ENCODE data around the gene ATP6V0A4. TPM values are rescaled to one million over a fixed set of nuclear protein-coding genes. Genes with fewer than 3 reads are reported as not detected.

ATP6V0A4 gene
- total RNA-seq = not detected
- long read RNA-seq = 0 reads

DNA sequence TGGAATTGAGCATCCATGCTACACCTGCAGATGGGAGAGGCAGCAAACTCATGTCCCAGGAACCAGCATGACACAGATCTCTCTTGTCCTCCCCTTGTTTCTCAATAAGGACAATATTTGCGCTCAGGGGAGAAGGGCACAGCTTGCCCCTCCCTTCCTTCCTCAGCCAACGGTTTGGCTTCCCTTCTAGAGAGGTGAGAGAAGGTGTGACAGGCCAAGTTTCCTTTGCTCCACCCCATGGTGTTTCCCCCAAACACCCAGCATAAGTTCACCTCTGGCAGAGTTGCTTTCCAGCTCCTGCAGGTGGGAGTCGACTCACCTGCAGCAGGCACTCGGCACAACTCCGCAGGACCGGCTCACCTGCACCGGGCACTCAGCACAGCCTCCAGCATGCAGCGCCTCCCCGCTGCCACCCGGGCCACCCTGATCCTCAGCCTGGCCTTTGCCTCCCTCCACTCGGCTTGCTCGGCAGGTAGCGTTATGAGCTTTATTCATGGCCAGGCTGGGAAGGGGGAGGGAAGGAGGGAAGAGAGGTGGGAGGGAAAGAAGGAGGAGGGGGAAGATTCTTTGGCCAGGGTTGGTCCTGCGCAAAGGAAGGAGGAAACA is at the start of gene ATP6V0A4, which contains the start of gene TMEM213:
TSS of gene ATP6V0A4 (minus strand) at position 482 of the 606 bp plus-strand sequence. CDS start 26,949 bp downstream, outside the sequence.
TSS of gene TMEM213 (plus strand) at position 280 of the 606 bp plus-strand sequence. CDS start at position 391, 111 bp downstream.
- intact Hi-C loops (cut with DNase I) = no loop called here
- ATAC-seq = no peak

DNA sequence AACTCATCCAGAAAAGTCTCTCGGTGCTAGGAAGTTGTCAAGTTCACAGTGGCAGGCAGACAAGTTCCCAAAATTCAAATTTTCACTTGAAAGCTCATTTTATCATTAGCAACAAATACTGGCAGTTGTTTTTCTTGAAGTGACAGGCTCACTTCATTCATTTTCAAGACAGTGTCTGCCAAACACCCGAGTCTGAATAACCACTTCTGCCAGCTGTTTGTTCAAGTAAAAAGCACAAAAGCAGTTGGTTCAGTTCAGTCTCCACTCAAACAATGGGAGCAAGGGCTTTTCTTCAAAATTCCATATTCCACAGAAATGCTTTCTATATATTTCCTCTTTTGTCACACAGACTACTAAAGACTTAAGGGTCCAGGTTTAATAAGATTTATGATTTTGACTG is 47.7 kb upstream of the ATP6V0A4 start:
- intact Hi-C loops (cut with DNase I) = no loop called here
- DNase-seq (ENCODE audit: missing footprints) (no peak), ATAC-seq (no peak)

More for the DNA sequence above, at the start of gene ATP6V0A4, which contains the start of gene TMEM213:
- DNase-seq (ENCODE audit: missing footprints) = no peak

DNA sequence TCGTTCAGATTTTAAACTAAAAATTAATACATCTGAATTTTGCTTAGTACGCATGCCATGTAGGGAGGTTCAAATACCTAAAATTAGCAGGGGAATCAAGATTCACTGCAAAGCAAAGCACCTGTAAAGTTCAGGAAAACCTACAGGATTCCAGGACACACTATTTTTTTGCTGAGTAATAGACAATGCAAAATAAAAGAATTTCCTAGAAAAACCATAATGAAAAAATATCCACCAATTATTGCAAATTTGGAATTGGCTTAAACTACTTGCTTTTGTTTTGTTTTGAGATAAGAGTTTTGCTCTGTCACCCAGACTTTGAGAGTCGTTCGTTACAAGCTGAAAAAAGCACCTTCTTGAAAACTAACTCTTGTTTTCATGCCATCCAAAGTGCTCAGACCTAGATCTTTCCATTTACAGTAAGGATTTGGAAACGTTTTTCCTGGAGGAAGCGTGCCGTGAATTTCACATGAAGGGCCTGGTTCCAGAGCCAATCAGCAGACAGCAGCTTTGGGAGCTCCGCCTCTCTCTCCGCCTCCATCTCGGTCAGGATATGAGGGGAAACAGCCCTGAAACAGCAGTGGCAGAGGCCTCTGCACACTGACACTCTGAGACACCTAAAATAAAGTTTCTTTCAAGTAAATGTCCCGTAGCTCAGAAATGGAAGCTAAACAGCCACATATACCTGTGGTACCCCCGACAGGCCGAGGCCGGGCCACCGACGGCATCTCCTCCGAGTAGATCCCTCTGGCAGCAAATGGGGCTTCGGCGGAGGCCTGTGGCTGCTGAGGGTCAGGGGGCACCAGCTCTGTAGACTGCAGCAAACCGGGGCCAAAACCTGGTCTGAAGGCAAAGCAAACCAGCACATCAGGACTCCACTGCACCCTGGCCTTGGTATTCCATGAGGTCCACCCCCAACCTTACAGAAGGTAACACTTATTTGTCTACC is 45.9 kb upstream of the ATP6V0A4 start:
- DNase-seq (ENCODE audit: missing footprints) = no peak
- ATAC-seq = no peak
- intact Hi-C loops (cut with DNase I) = no loop called here

DNA sequence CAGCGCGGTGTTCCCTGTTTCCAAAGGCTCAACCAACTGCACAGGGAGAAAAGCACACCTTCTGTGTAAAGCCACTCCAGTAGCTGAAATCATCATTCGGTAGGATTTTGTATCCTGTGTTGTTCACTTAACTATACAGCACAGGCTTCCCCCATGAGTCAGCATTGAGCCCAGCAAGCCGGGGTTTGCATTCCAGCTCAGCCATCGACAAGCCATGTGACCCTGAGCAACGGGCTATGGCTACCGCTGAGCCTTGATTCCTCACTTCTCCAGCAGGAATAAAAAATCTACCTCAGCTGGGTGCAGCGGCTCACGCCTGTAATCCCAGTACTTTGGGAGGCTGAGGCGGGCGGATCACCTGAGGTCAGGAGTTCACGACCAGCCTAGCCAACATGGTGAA is 44.1 kb upstream of the ATP6V0A4 start:
- no peak for DNase-seq (ENCODE audit: missing footprints)
- intact Hi-C loops (cut with DNase I) = no loop called here
- no peak for ATAC-seq

DNA sequence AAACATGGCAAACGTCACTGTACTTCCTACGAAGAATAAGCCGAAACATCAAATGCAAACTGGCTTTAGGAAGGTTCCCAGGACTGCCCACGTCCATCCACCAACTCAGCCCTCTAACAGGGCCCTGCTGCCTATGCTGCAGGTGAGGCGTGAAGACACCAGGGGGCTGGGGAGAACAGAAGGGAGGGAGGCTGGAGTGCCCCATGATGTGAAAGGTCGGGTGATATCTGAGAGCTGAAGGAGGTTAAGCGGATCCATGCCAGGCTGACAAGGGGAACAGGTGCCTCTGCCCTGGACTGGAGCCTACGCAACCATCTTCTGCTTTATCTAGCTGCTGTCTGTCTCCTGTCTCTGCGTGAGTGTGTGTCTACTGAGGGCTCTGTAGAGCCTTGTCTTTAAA is 40.2 kb upstream of the ATP6V0A4 start:
- intact Hi-C loops (cut with DNase I) = no loop called here
- ATAC-seq (no peak), DNase-seq (ENCODE audit: missing footprints) (no peak)

DNA sequence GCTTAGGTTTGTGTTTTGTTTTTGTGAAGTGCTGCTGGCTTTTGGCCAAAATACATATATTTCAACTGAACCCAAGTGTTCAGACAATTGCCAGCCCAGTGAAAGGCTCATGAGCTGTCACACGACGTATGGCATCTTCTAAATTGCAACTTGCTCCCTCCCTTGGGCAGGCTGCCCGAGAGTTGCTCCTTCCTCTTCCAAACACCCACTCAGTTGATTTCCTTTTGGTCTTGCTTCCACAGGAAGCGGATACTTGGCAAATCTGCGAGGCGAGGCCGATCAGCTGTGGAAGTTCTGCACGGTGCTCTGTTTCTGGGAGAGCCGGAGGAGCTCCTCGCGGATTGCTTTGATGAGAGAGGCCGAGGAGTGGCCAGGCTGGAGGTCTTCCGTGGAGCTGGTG is 39.6 kb upstream of the ATP6V0A4 start:
- ATAC-seq (no peak), DNase-seq (ENCODE audit: missing footprints) (no peak)
- intact Hi-C loops (cut with DNase I) = no loop called here

DNA sequence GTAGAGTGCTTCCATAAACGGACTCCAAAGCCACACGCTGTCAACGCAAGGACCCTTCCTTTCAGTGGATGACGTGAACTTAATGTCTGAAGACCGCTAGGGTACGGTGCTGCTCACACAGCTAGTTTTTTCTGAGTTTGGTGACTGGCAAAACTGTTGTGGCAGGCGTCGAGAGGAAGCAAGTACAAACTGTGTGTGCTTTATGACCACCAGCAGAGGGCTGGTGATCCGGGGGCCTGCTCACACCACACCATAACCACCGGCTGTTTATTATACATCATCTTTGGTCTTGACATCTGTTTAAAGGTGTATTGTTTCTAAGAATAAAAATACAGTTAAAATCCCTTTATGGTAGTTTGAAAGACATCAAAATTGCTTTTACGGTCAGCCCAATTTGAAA is 37.1 kb upstream of the ATP6V0A4 start:
- no peak for DNase-seq (ENCODE audit: missing footprints)
- ATAC-seq = no peak
- intact Hi-C loops (cut with DNase I) = no loop called here

DNA sequence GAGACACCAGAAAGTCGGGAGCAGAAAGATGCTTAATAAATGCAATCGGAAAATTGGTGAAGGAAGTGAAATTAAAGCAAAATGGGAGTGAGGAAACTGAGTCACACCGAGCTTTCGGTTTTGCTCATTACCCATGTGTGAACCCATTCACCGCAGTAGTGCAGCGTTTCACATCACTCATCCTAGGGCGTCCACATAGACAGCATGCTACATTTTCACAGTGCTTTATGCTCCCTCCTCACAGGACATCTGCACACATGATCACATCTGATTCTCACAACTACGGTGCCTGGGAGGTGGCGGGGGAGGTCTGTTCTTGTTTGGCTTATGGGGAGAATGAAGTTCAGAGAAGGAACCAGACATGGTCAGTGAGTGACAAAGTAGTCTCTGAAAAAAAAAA is 36.6 kb upstream of the ATP6V0A4 start:
- ATAC-seq = no peak
- intact Hi-C loops (cut with DNase I) = no loop called here
- no peak for DNase-seq (ENCODE audit: missing footprints)

DNA sequence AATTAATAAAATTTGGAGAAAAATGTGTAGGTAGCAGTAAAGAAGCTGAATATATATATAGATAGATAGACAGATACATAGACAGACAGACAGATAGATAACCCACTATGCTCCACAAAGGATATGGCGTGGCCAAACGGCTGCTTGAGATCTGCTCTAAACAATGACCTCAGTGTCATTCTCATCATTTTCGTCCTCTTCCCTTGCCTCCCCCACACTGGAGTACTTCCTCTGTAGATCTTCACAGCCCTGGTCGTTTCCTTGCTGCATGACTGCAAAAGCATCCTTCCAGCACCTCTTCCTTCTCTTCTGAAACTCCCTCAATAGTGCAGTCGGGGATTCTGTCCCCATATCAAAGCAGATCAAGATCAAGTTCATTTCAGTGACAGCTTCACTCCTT is 35.6 kb upstream of the ATP6V0A4 start:
- intact Hi-C loops (cut with DNase I) = no loop called here

DNA sequence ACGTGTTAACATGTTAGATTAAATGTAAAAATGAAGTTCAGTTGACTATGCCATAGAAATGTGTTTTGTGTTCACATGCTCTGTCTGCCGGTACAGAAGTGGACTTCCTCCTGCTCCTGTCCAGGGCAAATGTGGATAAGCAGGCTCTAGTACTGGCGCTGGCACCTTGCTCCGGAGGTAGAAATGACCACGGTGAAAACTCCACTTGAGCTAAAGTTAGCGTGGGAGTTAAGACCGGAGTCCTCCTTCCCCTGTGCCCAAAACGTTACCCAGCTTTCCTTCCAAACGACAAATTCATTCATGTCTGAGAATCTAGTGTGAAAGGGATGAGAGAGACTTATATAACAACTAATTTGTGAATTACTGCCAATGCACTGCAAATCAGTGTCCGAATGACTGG is 35.0 kb upstream of the ATP6V0A4 start:
- intact Hi-C loops (cut with DNase I) = no loop called here
- ATAC-seq (no peak), DNase-seq (ENCODE audit: missing footprints) (no peak)

More for the DNA sequence above, 35.6 kb upstream of the ATP6V0A4 start:
- DNase-seq (ENCODE audit: missing footprints) (no peak), ATAC-seq (no peak)

DNA sequence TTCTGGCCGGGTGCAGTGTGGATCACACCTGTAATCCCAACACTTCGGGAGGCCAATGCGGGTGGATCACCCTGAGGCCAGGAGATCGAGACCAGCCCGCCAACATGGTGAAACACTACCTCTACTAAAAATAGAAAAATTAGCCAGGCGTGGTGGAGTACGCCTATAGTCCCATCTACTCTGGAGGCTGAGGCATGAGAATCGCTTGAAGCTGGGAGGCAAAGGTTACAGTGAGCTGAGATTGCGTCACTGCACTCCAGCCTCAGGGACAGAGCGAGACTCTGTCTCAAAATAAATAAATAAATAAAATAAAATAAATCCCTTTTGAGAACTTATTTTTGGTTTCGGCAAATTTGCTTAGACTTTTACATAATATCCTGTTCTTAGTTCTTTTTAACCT is 31.3 kb upstream of the ATP6V0A4 start:
- ATAC-seq = no peak
- intact Hi-C loops (cut with DNase I) = no loop called here
- no peak for DNase-seq (ENCODE audit: missing footprints)

DNA sequence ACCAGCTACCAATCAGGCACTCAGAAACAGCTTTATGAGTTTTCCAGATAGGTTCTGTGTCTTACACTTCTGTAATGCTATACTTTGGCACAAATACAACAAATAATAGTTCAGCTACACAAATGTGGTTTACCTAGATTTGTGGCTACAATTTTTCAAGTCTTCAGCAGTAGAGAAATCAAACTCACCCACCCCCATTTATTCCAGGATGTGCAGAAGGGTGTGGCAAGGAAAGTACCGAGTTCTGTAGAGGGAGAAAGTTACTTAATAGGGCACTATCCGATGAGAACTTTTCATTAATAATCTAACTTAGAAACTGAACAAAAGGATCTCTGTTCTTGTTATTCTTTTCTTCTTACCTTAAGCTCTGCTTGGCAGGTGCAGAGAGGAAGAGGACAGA is 30.3 kb upstream of the ATP6V0A4 start:
- no peak for DNase-seq (ENCODE audit: missing footprints)
- no peak for ATAC-seq
- intact Hi-C loops (cut with DNase I) = no loop called here

DNA sequence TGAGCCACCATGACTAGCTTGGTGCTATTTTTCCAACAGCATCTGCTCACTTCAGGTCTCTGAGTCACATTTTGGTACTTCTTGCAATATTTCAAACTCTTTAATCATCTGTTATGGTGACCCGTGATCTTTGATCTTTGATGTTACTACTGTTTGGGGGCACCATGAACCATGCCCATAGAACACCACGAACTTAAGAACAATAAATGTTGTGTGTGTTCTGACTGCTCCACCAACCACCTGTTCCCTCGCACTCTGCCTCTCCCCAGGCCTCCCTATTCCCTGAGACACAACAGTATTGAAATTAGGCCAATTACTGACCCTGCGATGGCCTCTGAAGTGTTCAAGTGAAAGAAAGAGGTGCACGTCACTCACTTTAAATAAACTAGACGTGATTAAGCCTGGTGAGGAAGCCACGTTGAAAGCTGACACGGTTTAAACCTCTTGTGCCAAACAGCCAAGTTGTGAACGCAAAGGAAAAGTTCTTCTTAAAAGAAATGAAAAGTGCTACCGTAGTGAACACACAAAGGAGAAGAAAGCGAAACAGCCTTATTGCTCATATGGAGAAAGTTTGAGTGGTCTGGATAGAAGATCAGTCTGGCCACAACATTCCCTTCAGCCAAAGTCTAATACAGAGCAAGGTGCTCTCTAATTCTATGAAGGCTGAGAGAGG is 27.2 kb upstream of the ATP6V0A4 start:
- DNase-seq (ENCODE audit: missing footprints) (no peak), ATAC-seq (no peak)
- intact Hi-C loops (cut with DNase I) = no loop called here

DNA sequence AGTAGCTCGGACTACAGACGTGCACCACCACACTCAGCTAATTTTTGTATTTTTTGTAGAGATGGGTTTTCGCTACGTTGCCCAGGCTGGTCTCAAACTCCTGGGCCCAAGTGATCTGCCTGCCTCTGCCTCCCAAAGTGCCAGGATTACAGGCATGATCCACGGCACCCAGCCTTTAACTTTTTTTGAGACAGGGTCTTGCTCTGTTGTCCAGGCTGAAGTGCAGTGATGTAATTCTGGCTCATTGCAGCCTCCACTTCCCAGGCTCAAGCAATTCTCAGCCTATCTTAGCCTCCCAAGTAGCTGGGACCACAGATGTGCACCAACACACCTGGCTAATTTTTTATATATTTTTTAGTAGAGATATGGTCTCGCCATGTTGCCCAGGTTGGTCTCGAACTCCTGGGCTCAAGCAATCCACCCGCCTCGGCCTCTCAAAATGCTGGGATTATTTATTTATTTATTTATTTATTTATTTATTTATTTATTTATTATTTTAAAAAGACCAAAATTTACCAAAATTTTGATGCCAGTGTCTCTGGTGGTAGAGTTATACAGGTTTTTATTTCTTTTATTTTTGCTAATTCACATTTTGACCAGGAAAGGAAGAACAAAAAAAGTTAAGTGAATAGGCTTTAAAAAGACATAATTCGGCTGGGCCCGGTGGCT is 25.0 kb upstream of the ATP6V0A4 start:
- DNase-seq (ENCODE audit: missing footprints) (no peak), ATAC-seq (no peak)
- intact Hi-C loops (cut with DNase I) = no loop called here

DNA sequence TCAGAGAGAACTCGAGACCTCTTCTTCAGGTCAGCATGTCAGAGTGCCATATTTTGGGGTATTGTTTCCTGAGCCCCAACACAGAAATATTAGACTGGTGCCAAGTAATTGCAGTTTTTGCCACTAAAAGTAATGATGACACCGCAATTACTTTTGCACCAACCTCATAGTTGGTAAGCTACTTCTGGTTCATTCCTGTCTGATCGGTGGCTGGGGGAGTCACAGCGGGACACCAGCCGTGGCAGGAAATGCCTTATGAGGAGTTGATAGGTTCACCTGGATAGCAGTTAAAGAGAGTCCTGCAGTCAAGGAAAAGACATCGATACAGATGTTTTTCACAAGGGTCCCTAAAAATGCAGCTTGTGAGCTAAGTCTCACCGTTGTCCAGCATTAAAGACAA is 23.9 kb upstream of the ATP6V0A4 start:
- DNase-seq (ENCODE audit: missing footprints) = no peak
- intact Hi-C loops (cut with DNase I) = no loop called here
- no peak for ATAC-seq

DNA sequence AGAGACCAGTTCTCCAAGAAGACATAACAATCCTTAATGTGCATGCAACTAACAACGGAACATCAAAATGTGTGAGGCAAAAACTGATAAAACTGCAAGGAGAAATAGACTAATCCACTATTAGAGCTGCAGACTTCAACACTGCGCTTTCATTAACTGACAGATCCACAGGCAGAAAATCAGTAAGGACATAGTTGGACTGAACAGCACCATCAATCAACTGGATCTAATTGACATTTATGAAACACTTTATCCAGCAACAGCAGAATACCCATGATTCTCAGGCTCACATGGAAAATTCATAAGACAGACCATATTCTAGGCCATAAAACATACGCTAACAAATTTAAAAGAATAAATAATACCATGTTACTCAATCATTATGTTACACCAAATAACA is 21.6 kb upstream of the ATP6V0A4 start:
- no peak for ATAC-seq
- intact Hi-C loops (cut with DNase I) = no loop called here

DNA sequence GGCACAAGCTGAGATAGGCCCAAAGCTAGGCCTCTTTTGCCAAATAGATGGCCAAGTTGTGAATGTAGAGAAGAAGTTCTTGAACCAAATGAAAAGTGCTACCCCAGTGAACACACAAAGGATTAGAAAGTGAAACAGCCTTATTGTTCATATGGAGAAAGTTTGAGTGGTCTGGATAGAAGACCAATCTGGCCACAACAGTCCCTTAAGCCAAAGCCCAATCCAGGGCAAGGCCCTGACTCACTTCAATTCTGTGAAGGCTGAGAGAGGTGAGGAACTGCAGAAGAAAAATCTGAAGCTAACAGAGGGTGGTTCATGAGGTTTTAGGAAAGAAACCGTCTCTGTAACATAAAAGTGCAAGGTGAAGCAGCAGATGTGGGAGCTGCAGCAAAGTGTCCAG is 18.7 kb upstream of the ATP6V0A4 start:
- no peak for DNase-seq (ENCODE audit: missing footprints)
- intact Hi-C loops (cut with DNase I) = no loop called here

More for the DNA sequence above, 21.6 kb upstream of the ATP6V0A4 start:
- DNase-seq (ENCODE audit: missing footprints) = no peak

DNA sequence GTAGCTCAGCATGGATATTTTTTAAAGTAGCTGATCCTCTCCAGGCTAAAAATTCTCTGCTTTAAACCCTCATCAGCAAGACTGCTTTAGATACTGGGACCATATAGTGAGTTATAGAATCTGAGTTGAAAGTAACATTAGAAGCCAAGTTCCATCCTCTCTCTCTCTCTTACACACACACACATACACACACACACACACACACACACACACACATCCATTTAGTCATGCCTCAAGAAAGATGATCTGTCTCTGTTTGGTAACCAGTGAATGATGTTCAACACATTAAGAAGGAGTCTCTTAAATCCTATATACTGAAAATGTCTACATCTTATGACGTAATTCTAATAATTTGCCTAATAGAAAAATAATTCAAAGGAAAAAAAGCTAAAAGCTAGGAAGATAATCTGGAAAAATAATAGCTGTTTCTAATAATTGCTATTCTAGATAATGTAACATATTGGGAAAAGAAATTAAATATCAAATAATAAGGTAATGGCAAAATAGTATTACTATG is 16.9 kb upstream of the ATP6V0A4 start:
- intact Hi-C loops (cut with DNase I) = no loop called here
- ATAC-seq = no peak
- no peak for DNase-seq (ENCODE audit: missing footprints)

More for the DNA sequence above, 18.7 kb upstream of the ATP6V0A4 start:
- no peak for ATAC-seq

DNA sequence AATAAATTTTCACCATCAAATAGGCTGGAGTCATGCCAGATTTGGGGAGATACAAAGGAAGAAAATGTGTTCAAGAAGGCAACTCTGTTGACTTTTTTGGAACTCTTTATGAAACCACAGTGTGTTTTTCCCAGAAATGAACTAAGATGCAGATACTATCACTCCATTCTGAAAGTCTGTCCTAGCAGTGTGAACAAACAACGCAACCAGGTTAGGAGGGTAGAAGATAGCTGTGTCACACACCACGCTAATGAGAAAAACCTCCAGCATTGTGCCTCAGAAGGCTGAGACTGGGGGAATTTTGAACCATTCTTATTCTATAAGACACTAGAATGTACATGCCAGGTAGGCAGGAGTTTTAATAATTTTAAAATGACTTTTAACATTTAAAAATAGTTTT is 15.9 kb upstream of the ATP6V0A4 start:
- ATAC-seq (no peak), DNase-seq (ENCODE audit: missing footprints) (no peak)
- intact Hi-C loops (cut with DNase I) = no loop called here
